Progenitor cell of endocrine pancreas (in vitro differentiated cells): ENCODE data around the gene IRF4. TPM values are rescaled to one million over a fixed set of nuclear protein-coding genes. Genes with fewer than 3 reads are reported as not detected.
"Not testable (repeated sequence)": the region's sequence is repeated elsewhere in the genome, so short reads cannot be mapped to it uniquely, and the experiment has no call there.

Experiments used
- DNase-seq: peaks from one replicate; pipeline ENCODE4 v3.0.0; 2021; ENCODE audit warnings: low spot score; ENCODE audit not compliant: unreplicated experiment
- H3K27ac Mint-ChIP-seq: 2 replicates; pipeline ENCODE4 v1.8.0; 2021; ENCODE audit warnings: mild to moderate bottlenecking, moderate library complexity, mixed read lengths
- H3K27me3 Mint-ChIP-seq: 2 replicates; pipeline ENCODE4 v1.8.0; 2021; ENCODE audit warnings: mixed read lengths
- H3K36me3 Mint-ChIP-seq: 2 replicates; pipeline ENCODE4 v1.8.0; 2022; ENCODE audit warnings: mixed read lengths; ENCODE audit not compliant: insufficient read depth
- H3K4me1 Mint-ChIP-seq: 2 replicates; pipeline ENCODE4 v1.8.0; 2021; ENCODE audit warnings: low read depth, mixed read lengths
- H3K4me3 Mint-ChIP-seq: 2 replicates; pipeline ENCODE4 v1.8.0; 2021; ENCODE audit warnings: low read depth, mild to moderate bottlenecking, moderate library complexity, mixed read lengths
- H3K9me3 Mint-ChIP-seq: 2 replicates; pipeline ENCODE4 v1.8.0; 2021; ENCODE audit warnings: low read depth, mixed read lengths
- total RNA-seq: library from RNA; stranded (reverse); gene quantifications from 2 replicates; pipeline ENCODE4 v1.2.1, GENCODE V29; 2021
- TF ChIP-seq, protein P1 (sequence below): fragments of 200-600 bp; sonication (generic); IDR thresholded peaks from one replicate; pipeline ENCODE4 v1.5.0; 2021; ENCODE audit warnings: antibody characterized with exemption, mild to moderate bottlenecking; ENCODE audit not compliant: unreplicated experiment

The IRF4 gene
- total RNA-seq, 1 donor from 2014 or later: not detected

DNA sequence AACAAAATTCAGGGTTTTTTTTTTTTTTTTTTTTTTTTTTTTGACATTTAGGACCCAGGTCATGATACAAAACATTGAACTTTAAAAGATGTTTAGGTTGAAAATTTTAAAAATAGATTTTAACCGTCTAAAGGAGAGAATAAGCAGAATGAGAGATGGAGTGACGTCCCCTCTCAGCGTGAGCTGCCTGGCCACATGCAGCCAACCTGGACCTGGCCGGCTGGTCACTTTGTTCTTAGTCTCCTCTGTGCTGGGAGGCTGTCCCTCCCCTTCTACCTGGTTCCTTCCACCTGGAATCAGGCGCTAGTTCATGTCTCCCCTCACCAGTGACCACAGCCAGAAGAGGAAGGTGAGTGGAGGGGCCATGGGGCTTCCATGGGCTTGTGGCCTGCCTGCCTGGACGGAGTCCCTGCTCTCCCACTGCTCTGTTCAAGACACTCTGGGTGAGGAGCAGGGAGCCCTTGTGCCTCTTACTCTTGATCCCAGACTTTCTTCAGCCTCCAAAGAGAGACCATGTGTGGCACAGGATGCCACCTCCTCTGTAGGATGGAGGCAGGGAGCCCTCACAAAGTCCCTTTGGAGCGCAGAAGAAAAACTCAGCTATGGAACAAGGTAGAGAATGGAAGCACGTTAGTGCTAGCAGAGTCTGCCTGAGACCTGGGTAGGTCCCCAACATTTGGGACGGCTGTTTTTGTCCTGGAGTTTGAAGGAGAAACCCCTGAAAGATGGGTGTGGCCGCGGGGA is 31.7 kb downstream of the IRF4 start:
- TF ChIP-seq, protein P1, sequence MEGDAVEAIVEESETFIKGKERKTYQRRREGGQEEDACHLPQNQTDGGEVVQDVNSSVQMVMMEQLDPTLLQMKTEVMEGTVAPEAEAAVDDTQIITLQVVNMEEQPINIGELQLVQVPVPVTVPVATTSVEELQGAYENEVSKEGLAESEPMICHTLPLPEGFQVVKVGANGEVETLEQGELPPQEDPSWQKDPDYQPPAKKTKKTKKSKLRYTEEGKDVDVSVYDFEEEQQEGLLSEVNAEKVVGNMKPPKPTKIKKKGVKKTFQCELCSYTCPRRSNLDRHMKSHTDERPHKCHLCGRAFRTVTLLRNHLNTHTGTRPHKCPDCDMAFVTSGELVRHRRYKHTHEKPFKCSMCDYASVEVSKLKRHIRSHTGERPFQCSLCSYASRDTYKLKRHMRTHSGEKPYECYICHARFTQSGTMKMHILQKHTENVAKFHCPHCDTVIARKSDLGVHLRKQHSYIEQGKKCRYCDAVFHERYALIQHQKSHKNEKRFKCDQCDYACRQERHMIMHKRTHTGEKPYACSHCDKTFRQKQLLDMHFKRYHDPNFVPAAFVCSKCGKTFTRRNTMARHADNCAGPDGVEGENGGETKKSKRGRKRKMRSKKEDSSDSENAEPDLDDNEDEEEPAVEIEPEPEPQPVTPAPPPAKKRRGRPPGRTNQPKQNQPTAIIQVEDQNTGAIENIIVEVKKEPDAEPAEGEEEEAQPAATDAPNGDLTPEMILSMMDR: no peak
- no peaks in the 10 kb centered on the region for H3K27me3 Mint-ChIP-seq
- DNase-seq: no peak
- H3K36me3 Mint-ChIP-seq: no peaks in the 10 kb centered on the region
- H3K4me1 Mint-ChIP-seq: peaks cover 2% of the 10 kb centered on the region
- peaks cover 7% of the 10 kb centered on the region for H3K9me3 Mint-ChIP-seq
- no peak overlapping the region for H3K4me3 Mint-ChIP-seq
- H3K27ac Mint-ChIP-seq: no peak overlapping the region

DNA sequence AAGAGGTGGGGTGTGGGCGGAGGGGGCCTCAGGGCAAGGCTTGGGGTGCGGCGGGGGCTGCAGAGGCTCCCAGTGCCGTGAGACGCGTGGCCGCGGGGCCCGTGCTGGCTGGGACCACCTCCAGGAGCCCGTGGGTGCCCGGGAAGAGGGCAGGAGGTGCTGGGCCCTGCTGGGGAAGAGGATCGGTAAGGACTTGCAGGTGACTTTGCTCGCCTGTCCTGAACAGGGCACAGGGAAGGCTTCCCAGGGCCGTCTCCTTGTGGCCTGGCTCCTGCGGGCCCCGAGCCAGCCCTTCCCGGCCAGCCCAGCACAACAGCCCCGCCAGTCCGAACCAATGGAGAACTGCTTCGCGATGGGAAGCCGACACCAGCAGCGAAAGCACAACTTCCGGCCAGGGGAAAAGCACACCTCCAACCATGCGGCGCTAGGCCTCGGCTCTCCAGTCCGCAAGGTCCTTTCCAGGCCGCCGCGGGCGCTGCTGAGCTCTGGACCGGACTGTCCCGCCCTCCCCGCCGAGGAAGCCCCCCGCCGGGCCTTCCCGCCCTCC is 32.3 kb downstream of the IRF4 start:
- H3K4me1 Mint-ChIP-seq: peaks cover 2% of the 10 kb centered on the region
- DNase-seq: no peak
- H3K27me3 Mint-ChIP-seq: peaks cover 2% of the 10 kb centered on the region

DNA sequence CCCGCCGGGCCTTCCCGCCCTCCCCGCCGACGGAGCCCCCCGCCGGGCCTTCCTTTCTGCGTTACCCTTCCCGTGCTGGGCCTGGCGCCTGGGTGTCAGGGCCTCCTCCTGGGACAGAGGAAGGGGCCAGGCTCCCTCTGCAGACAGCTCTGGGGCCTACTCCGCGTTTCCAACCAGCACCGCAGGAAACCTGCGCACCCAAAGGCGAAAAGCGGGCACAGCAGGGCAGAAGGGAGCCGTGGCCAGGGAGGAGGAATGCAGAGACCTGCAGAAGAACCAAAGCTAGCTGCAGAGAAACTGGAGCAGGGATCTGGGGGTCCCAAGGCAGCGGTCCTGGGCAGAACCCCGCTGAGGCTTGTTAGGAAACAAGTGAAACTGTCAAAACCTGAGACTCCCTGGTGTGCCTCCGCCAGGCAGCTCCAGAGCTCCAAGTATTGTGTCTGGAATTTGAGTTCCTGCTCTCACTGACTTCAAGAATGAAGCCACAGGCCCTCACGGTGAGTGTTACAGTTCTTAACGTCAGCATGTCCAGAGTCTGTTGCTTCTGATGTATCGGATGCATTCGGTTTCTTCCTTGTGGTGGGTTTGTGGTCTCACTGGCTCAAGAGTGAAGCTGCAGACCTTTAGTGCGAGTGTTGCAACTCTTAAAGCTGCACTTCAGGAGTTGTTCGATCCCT is 33.3 kb downstream of the IRF4 start:
- Mint-ChIP-seq H3K27ac (no peak overlapping the region), H3K4me3 (no peak overlapping the region), H3K36me3 (no peaks in the 10 kb centered on the region), H3K27me3 (peaks cover 11% of the 10 kb centered on the region), H3K4me1 (peaks cover 2% of the 10 kb centered on the region), H3K9me3 (peaks cover 7% of the 10 kb centered on the region)
- TF ChIP-seq, protein P1: no peak
- no peak for DNase-seq

More for the DNA sequence above, 32.3 kb downstream of the IRF4 start:
- no peaks in the 10 kb centered on the region for H3K36me3 Mint-ChIP-seq
- TF ChIP-seq, protein P1: no peak
- no peak overlapping the region for H3K27ac Mint-ChIP-seq
- peaks cover 7% of the 10 kb centered on the region for H3K9me3 Mint-ChIP-seq
- H3K4me3 Mint-ChIP-seq: no peak overlapping the region

DNA sequence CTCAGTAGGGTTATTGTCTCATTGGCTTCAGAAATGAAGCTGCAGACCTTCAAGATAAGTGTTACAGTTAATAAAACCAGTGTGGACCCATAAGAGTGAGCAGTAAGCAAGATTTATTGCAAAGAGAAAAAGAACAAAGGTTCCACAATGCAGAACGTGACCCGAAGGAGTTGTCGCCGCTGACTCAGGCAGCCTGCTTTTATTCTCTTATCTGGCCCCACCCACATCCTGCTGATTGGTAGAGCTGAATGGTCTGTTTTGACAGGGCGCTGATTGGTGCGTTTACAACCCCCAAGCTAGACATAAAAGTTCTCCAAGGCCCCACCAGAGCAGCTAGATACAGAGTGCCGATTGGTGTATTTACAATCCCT is 33.9 kb downstream of the IRF4 start:
- peak overlapping the region; percentile 79 for H3K27ac Mint-ChIP-seq
- not testable (repeated sequence) for H3K4me3 Mint-ChIP-seq, DNase-seq, H3K4me1 Mint-ChIP-seq, H3K9me3 Mint-ChIP-seq, H3K36me3 Mint-ChIP-seq
- peaks cover 11% of the 10 kb centered on the region for H3K27me3 Mint-ChIP-seq

DNA sequence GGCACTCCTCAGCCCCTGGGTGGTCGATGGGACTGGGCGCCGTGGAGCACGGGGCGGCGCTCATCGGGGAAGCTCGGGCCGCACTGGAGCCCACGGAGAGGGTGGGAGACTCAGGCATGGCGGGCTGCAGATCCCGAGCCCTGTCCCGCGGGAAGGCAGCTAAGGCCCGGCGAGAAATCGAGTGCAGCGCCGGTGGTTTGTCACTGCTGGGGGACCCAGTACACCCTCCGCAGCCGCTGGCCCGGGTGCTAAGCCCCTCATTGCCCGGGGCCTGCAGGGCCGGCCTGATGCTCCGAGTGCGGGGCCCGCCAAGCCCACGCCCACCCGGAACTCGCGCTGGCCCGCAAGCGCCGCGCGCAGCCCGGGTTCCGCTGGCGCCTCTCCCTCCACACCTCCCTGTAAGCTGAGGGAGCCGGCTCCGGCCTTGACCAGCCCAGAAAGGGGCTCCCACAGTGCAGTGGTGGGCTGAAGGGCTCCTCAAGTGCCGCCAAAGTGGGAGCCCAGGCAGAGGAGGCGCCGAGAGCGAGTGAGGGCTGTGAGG is 34.7 kb downstream of the IRF4 start:
- H3K27ac Mint-ChIP-seq, H3K4me1 Mint-ChIP-seq, H3K36me3 Mint-ChIP-seq, H3K9me3 Mint-ChIP-seq, DNase-seq, H3K4me3 Mint-ChIP-seq: not testable (repeated sequence)
- H3K27me3 Mint-ChIP-seq: peaks cover 12% of the 10 kb centered on the region

DNA sequence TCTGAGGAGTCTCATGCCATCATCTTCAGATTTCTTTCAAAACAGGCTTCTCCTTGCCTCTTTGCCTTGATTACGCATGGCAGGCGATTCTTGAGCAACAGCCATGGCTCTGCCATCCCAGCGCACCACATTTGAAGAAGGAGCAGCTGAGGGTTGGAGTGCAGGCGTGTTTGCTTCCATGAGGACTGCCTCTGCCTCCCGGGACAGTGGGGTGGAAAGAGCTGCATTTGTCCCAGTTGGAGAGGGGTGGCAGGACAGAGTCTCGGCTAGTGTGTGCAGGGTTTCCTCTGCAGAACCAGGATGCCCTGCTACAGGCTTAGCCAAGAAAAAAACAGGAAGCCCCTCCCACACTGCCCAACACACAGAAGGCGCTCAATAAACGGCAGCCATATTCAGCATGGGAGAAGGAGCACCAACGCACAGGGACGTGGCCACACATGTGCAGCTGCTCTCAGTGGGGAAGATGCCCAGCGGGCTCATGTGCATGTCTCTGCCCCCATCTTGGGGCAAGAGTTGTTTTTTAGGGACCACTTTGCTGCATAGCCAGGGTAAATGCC is 36.6 kb downstream of the IRF4 start:
- H3K4me3 Mint-ChIP-seq: no peak overlapping the region
- H3K9me3 Mint-ChIP-seq: no peaks in the 10 kb centered on the region
- H3K27me3 Mint-ChIP-seq: peaks cover 21% of the 10 kb centered on the region
- H3K4me1 Mint-ChIP-seq: no peaks in the 10 kb centered on the region
- H3K27ac Mint-ChIP-seq: no peak overlapping the region
- no peak for DNase-seq
- no peaks in the 10 kb centered on the region for H3K36me3 Mint-ChIP-seq
- TF ChIP-seq, protein P1: no peak
